Measurements from ENCODE around the gene B4GALT7.
"Not testable (repeated sequence)": the region's sequence is repeated elsewhere in the genome, so short reads cannot be mapped to it uniquely, and the experiment has no call there.

B4GALT7 gene

GRCh38 chr5:177599731-177600507 is at the start of gene B4GALT7:
TSS of gene B4GALT7 (plus strand) at chr5:177600132. CDS start at chr5:177600211, 79 bp downstream.
- DNase-seq, result peak; percentile 70

- no peak for DNase-seq
Observed at GRCh38 chr5:177552839-177553455, 47.0 kb upstream of the B4GALT7 start.

GRCh38 chr5:177553671-177554429 is 46.1 kb upstream of the B4GALT7 start:
- DNase-seq, result no peak

- DNase-seq, result peak; percentile 76
Observed at GRCh38 chr5:177554474-177555111, 45.3 kb upstream of the B4GALT7 start, which contains the start of gene FAM193B. TSS of gene FAM193B (minus strand) at chr5:177554563. CDS start at chr5:177554458, 105 bp downstream.

- no peak for DNase-seq
Observed at GRCh38 chr5:177555228-177555627, 44.7 kb upstream of the B4GALT7 start.

GRCh38 chr5:177555665-177556064 is 44.3 kb upstream of the B4GALT7 start:
- DNase-seq, result no peak

GRCh38 chr5:177557041-177557647 is 42.8 kb upstream of the B4GALT7 start:
- DNase-seq, result no peak

- DNase-seq, result no peak
Observed at GRCh38 chr5:177557796-177558195, 42.1 kb upstream of the B4GALT7 start.

- DNase-seq, result not testable (repeated sequence)
Observed at GRCh38 chr5:177559446-177559941, 40.4 kb upstream of the B4GALT7 start.

GRCh38 chr5:177565046-177565445 is 34.9 kb upstream of the B4GALT7 start:
- DNase-seq, result no peak

GRCh38 chr5:177568326-177568725 is 31.6 kb upstream of the B4GALT7 start:
- no peak for DNase-seq

GRCh38 chr5:177569894-177570293 is 30.0 kb upstream of the B4GALT7 start:
- no peak for DNase-seq

GRCh38 chr5:177575488-177575887 is 24.4 kb upstream of the B4GALT7 start:
- DNase-seq, result no peak

- no peak for DNase-seq
Observed at GRCh38 chr5:177576169-177576568, 23.8 kb upstream of the B4GALT7 start.

- DNase-seq, result no peak
Observed at GRCh38 chr5:177578316-177578715, 21.6 kb upstream of the B4GALT7 start.

GRCh38 chr5:177588413-177588909 is 11.5 kb upstream of the B4GALT7 start:
- DNase-seq, result peak; percentile 5

- no peak for DNase-seq
Observed at GRCh38 chr5:177590406-177590805, 9.5 kb upstream of the B4GALT7 start.

GRCh38 chr5:177591690-177592009 is 8.3 kb upstream of the B4GALT7 start:
- no peak for DNase-seq

GRCh38 chr5:177592010-177592834 is 7.7 kb upstream of the B4GALT7 start, which contains the start of gene TMED9:
TSS of gene TMED9 (plus strand) at chr5:177592203. CDS start at chr5:177592215, 12 bp downstream.
- peak; percentile 72 for DNase-seq

- DNase-seq, result no peak
Observed at GRCh38 chr5:177592905-177593304, 7.0 kb upstream of the B4GALT7 start.

GRCh38 chr5:177593511-177593910 is 6.4 kb upstream of the B4GALT7 start:
- no peak for DNase-seq

All from NCI-H2227 treated with DMSO at 0.1 percent for 48 hours (cell line).